HG03521 (cell line): Measurements from ENCODE around the gene EFNA5.
"Not testable (repeated sequence)": the region's sequence is repeated elsewhere in the genome, so short reads cannot be mapped to it uniquely, and the experiment has no call there.

ENCODE experiments used
- ATAC-seq: cut with Tn5 transposase; IDR thresholded peaks from one replicate; pipeline ENCODE4 v1.9.1; 2021; ENCODE audit warnings: mild to moderate bottlenecking, moderate library complexity; ENCODE audit not compliant: unreplicated experiment

Gene EFNA5

DNA sequence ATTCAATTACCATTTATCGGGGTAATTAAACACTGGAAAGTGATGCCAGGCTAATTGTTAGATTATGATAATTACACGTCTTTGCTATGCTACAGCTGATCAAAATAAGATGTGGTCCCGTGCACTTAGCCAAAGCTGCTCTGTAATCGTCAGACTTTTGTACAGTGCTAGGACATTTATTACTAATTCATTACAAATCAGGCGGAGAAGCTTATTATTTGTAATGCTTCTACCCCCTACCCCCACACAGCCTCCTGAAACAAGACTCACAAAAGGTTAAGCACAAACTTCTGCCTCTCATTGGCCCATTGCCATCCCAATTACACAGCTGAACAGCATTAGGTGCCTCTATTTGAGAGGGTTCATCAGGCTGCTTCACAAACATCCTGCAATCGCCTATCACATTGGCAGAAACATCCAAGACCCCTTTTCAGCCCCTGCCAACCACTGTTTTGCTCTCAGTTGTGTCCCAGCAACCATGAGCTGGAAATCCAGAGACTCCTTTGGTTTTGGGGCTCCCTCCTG is 232.7 kb downstream of the EFNA5 start:
- no peak for ATAC-seq

- no peak for ATAC-seq
Measured at GRCh38 chr5:107437154-107437553, 233.6 kb downstream of the EFNA5 start.

- ATAC-seq = no peak
Measured at GRCh38 chr5:107436201-107436600, 234.5 kb downstream of the EFNA5 start.

DNA sequence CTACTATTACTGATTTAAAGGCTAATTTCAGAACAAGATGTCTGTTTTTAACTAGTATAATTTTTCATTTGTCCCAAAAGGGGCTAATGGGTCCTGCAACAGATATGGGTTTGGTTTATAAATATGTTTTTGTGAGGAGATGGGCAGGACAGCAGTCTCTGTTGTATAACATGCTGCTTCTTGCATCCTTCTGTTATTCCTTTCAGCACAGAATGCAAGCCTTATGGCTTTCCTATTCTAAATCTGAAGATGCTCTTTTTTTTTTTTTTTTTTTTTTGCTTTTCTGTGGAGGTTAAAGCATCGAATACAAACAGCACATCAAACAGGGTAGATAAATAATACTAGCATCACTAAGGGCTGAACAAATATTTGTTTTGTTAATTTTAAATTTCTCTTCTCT is 235.7 kb downstream of the EFNA5 start:
- no peak for ATAC-seq

GRCh38 chr5:107433646-107434045 is 237.1 kb downstream of the EFNA5 start:
- not testable (repeated sequence) for ATAC-seq

GRCh38 chr5:107431998-107432397 is 238.7 kb downstream of the EFNA5 start:
- ATAC-seq = no peak

DNA sequence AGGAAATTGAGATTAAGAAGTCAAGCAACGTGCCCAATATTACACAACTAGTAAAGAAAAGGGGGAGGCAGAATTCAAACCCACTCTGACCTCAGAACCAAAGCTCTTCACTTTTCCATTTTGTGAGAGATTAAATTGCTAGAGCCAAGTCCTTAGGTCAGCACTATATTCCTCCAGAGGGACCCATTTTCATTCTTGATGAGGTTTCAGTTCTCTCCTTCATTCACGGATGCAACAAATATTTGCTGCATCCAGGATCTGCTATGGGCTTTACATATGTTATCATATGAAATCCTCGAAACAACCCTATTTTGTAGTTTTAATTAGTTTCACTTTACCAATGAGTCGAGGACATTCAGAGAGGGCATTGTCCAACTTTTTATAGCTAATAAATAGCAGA is 239.2 kb downstream of the EFNA5 start:
- ATAC-seq = no peak

DNA sequence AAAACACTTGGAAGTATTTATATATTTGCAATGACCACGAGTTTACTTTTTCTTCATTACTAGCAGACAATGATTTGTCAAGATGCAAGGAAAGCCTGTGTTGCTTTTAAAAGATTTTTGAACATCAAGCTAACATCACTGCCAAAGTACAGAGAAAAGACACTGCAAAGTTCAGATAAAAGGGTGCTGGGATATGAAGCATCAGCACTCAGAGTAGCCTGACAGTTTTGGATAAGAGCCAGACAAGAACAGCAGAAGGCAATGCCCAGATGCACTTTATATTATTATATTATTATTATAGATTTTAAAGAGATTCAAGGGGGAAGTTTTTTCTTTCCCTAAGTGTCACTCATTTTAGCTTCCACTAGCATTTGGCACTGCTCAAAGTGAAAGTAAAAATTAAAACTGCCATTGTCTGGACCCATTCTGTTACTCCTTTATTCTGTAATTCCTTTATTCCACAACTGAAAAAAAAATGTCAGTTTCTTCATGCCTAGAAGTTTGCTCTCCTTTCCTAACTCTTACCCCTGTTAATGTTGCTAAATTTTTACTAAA is 240.6 kb downstream of the EFNA5 start:
- ATAC-seq = no peak

- ATAC-seq = no peak
Measured at GRCh38 chr5:107428303-107428813, 242.4 kb downstream of the EFNA5 start.

DNA sequence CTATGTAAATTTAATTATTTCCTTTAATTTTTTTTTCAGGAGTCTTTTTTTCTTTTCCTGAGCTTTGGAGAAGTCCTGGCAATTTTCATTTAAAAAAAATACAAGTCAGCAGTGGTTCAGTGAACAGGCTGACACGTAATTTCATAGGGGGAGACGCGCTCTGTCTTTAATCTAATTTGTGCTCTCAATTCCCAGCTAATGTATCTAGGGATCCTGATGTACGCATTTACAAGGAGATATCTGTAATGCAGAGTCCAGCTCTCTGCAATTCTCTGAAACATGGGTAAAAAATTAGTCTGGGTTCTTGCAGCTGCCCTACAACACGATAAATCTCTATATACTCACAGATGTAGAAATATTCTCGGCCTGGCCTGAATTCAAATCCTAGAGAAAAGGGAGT is 243.9 kb downstream of the EFNA5 start:
- no peak for ATAC-seq

DNA sequence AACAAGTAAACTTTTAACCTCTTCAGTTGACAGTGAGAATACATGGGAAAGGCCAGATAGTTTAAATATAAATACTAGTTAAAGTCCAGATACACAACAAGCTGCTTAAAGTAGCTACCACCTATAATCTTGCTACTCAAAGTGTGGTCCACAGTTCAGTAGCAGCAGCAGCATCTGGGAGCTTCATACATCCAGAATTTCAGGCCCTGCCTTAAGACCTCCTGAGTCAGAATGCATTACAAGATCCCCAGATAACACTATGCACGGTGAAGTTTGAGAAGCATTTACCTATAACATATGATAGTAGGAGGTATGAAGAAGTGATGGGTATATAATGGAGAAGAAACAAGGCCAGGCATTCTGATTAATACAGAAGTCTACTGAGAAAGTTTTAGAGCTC is 244.5 kb downstream of the EFNA5 start:
- ATAC-seq = no peak

GRCh38 chr5:107425541-107426031 is 245.2 kb downstream of the EFNA5 start:
- no peak for ATAC-seq

DNA sequence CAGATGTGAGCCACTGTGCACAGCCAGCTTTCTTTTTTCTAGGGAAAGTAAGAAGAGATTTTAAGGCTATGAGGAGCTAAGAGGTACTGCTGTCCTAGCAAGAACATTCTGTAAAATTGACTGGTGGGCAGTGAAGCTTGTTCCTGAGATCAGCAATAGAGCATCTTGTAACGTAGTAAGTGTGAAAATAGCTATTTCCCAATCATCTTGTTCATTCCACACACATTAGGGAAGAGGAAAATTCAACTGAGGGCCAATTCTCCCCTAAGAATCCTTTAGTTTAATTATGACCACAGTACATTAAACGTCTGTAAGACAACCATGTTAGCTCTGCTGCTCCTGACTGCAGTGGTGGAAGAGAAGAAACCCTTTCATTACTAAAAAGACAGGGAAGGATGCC is 246.2 kb downstream of the EFNA5 start:
- ATAC-seq = no peak

GRCh38 chr5:107422494-107422893 is 248.2 kb downstream of the EFNA5 start:
- no peak for ATAC-seq

- ATAC-seq = no peak
Measured at GRCh38 chr5:107419498-107419897, 251.2 kb downstream of the EFNA5 start.

DNA sequence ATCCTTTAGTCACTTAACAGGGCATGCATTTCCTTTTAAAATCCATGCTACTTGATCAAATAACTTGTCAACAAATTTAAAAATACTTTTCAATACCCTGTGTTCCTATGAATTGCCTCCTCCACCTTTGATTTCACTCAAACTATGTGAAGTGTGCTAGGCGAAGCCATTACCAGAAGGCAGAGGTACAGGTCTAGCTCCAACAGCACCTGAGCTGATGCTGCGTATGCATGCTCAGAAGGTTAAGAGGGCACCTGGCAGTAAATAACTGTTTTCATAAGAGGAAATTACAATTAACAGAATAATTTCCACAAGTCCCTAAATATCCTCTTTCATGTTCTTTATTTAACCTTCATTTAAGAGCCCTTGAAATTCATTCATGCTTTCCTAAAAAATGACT is 251.8 kb downstream of the EFNA5 start:
- no peak for ATAC-seq

- no peak for ATAC-seq
Measured at GRCh38 chr5:107418071-107418470, 252.7 kb downstream of the EFNA5 start.

- no peak for ATAC-seq
Measured at GRCh38 chr5:107415762-107416161, 255.0 kb downstream of the EFNA5 start.

DNA sequence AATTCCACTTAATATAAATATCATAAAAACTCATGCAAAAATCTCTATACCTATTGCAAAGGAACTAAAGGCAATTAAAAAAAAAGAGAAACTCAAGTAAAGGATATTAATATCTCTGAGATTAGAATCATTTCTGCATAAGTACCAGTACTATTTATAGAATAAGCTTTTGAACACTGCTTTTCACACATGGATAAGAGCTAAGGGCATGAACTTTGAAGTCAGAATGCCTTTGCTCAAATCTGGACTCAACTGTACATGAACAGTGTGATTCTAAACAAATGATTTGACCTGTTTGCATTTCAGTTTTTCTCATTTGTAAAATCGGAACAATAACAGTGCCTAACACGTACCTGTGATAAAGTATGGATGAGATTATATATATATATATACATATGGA is 255.9 kb downstream of the EFNA5 start:
- ATAC-seq = no peak

DNA sequence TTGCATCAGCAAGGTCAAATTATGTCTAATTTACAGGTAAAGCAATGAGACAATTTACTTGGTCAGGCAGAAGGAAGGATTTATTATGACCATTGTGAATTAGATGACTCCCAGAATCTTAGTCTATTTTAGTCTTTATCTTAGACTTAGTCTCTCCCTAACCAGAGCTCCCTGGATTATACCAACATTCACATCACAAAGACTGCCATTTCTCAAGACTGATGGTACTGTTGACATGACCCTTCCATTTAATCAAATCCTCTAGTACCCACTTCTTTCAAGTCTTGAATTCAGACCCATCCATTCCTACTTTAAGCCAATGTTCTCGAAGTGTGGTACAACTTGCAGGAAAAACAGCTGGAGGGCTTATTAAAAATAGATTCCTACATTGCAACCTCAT is 257.0 kb downstream of the EFNA5 start:
- no peak for ATAC-seq

DNA sequence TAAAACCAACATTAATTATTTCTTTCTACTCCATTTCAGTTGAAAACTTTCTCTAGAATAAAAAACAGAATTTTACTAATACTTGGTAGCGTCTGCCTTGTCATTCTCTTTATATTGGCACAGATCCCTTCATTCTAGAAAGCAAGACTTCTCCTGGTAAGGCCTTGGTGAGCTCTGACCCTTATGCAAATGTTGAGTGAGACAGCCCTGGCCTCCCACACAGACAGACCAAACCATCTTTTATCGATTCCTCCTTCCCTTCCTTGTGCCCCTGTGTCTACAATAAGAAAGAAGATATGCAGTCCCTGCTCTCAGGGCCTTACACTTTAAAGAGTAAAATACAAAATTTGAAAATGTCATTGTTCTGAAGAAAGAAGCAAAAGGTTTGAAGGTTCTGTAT is 262.2 kb downstream of the EFNA5 start:
- ATAC-seq = no peak

- no peak for ATAC-seq
Measured at GRCh38 chr5:107407713-107408298, 262.9 kb downstream of the EFNA5 start.
